ENCODE measurements around the gene EOGT.
A peak's percentile ranks its signal among the peaks of the same experiment; 100 is the strongest.

The EOGT gene

DNA sequence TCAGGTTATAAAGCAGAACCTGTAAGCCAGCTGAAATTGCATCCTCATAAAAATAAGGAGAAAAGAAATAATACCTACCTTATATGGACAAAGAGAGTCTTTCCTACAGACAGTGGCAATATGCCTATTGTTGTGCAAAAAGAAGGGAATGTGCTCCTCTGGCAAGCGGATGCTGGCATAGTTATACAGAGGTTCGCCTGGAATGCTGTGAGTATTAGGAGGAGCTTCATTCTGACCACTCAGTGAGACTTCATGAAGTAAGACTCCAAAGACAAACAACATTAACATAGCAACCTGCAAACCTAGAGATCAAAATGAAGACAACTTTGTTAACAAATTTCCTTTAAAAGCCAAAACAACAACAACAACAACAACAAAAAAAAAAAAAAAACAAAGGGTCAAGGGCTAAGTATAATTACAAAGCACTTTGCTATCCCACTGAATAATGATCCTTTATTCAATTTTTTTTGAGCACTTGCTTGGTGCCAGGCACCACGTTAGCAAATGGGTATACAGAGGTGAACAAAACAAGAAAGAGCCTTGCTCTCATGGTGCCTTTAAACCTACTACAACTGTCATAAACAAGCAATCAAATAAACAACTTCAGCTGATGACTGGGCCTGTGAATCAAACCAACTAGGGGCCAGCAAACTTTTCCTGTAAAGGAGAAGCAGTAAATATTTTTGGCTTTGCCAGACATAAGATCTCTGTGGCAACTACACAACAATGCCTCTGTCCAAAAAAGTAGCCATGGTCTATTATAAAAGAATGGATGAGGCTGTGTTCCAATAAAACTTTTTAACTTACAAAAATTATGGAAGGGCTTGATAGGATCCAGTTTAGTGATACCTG is 3.7 kb downstream of the EOGT start:
- Histone ChIP-seq H3K4me1 (ENCODE audit: control insufficient read depth, insufficient read depth, low read length) (peaks cover 60% of the 10 kb centered on the region), H3K4me3 (ENCODE audit: low read depth, low read length) (peak overlapping the region; percentile 40; the same call in 1 of the 2 replicates), H3K27ac (ENCODE audit: low read depth, low read length) (peak overlapping the region; percentile 99), H3K9ac (ENCODE audit: low read length) (peak overlapping the region; percentile 83), H3K27me3 (ENCODE audit: control insufficient read depth, insufficient read depth, low read length) (no peaks in the 10 kb centered on the region), H3K9me3 (ENCODE audit: control insufficient read depth, insufficient read depth, low read depth, low read length) (no peaks in the 10 kb centered on the region), H3K36me3 (ENCODE audit: control insufficient read depth, insufficient read depth, low read length) (peaks cover 48% of the 10 kb centered on the region)

DNA sequence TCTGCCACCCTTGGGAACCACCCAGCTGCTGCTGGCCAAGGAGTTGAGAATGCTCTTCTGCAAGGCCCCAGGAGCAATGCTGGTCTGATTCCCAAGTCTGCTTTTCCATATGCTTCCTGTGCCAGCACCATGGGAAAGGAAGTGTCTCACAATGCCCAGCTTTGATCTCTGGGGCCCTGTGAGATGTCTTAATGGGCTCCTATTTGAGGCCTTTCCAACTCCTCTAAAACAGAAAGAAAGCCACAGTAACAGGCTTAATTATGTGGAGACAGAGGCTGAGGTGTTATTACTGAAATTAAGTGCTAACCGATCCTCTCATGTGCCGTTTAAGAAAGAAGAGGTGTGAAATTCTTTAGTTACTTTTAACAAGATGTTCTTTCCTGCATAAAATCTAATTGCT is 4.5 kb downstream of the EOGT start:
- H3K9me3 ChIP-seq (ENCODE audit: control insufficient read depth, insufficient read depth, low read depth, low read length): no peaks in the 10 kb centered on the region
- peak overlapping the region; percentile 99 for H3K27ac ChIP-seq (ENCODE audit: low read depth, low read length)
- H3K4me1 ChIP-seq (ENCODE audit: control insufficient read depth, insufficient read depth, low read length): peaks cover 53% of the 10 kb centered on the region
- peak overlapping the region; percentile 41; the same call in 1 of the 2 replicates for H3K4me3 ChIP-seq (ENCODE audit: low read depth, low read length)
- peak overlapping the region; percentile 83 for H3K9ac ChIP-seq (ENCODE audit: low read length)
- no peaks in the 10 kb centered on the region for H3K27me3 ChIP-seq (ENCODE audit: control insufficient read depth, insufficient read depth, low read length)
- H3K36me3 ChIP-seq (ENCODE audit: control insufficient read depth, insufficient read depth, low read length): peaks cover 56% of the 10 kb centered on the region

DNA sequence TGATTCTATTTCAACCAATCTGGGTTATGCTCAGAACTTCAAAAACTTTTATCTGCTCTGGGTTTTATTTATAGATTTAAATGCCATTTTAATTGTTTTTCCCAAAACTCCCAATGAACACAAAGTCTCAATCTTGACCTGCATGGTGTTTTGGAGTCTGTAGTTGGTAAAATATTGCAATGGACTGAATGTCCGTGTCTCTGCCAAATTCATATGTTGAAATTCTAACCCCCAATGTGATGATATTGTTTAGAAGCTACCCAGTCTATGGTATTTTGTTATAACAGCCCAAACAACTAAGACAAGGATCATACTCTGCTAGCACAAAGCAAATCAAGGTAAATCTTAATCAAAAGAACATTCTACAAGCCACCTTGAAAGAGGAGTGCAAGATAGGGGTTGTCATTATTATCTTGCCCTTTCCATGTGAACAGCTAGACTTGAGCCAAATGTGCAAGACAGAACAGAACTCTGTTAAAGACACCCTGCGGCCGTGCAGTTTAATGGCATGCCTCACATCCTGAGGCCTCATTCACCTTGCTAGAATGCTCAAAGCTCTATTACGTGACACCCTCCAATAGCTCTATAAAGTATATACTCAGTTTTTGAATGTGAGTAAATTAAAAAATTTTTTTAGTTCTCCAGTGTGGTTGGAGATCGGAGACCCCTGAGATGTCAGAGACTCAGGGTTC is 7.5 kb downstream of the EOGT start:
- H3K36me3 ChIP-seq (ENCODE audit: control insufficient read depth, insufficient read depth, low read length): peaks cover 83% of the 10 kb centered on the region
- no peaks in the 10 kb centered on the region for H3K9me3 ChIP-seq (ENCODE audit: control insufficient read depth, insufficient read depth, low read depth, low read length)
- H3K27me3 ChIP-seq (ENCODE audit: control insufficient read depth, insufficient read depth, low read length): no peaks in the 10 kb centered on the region

DNA sequence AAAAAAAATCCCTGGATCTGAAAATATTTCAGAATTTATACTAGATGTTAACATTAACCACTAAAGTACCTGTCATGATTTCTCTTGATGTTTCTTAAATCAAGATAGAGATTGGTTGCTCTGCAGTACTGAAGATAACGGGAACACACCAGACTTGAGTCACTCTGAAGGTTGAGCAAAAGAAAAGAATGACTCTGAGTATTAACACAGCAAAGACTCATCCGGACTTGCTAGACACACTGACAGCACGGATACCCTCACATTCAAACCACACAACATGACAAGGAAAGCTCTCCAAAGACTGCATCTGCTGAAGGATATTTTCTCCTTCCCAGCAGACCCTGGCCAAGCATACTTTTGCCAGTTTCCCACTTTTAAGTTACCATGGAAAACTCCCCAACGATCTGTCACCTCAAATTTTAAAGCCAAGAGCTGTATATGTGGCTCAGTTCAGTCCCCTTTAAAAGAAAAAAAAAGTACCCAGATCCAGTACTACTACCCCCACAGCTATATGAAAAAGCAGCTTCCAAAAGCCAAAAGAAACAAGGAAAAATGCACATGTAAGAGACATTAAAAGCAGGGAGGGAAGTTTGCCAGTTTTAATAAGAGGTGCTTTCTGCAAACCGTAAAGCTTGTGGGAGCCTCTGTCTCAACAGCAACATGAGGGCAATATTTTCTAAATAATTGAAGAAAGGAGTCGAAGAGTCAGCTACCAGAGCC is 8.3 kb downstream of the EOGT start:
- Histone ChIP-seq H3K27ac (ENCODE audit: low read depth, low read length) (no peak overlapping the region), H3K36me3 (ENCODE audit: control insufficient read depth, insufficient read depth, low read length) (peaks cover 84% of the 10 kb centered on the region), H3K4me1 (ENCODE audit: control insufficient read depth, insufficient read depth, low read length) (peaks cover 24% of the 10 kb centered on the region), H3K9ac (ENCODE audit: low read length) (no peak overlapping the region), H3K9me3 (ENCODE audit: control insufficient read depth, insufficient read depth, low read depth, low read length) (no peaks in the 10 kb centered on the region), H3K27me3 (ENCODE audit: control insufficient read depth, insufficient read depth, low read length) (no peaks in the 10 kb centered on the region), H3K4me3 (ENCODE audit: low read depth, low read length) (no peak overlapping the region)

More for the DNA sequence above, 7.5 kb downstream of the EOGT start:
- Histone ChIP-seq H3K4me1 (ENCODE audit: control insufficient read depth, insufficient read depth, low read length) (peaks cover 31% of the 10 kb centered on the region), H3K27ac (ENCODE audit: low read depth, low read length) (no peak overlapping the region), H3K9ac (ENCODE audit: low read length) (no peak overlapping the region), H3K4me3 (ENCODE audit: low read depth, low read length) (no peak overlapping the region)

DNA sequence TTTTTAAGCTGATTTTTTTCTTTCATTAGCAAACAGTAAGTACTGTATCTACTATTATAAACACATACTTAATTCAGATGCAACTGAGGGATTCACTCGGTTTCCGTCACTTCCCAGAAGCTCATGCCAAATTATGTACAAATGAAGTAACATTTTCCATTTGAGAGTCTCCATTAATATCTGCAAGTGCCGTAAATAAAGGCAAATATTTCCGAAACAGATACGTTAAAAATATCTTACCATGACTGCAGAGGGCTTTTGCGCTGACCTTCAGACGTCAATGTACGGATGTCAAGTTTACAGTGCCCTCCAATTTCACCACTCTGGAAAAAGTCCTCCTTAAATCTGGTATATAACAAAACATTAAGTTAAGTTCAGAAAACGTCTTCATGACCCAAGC is 9.3 kb downstream of the EOGT start:
- H3K9ac ChIP-seq (ENCODE audit: low read length): no peak overlapping the region
- no peaks in the 10 kb centered on the region for H3K27me3 ChIP-seq (ENCODE audit: control insufficient read depth, insufficient read depth, low read length)
- no peaks in the 10 kb centered on the region for H3K9me3 ChIP-seq (ENCODE audit: control insufficient read depth, insufficient read depth, low read depth, low read length)
- H3K27ac ChIP-seq (ENCODE audit: low read depth, low read length): no peak overlapping the region
- H3K4me3 ChIP-seq (ENCODE audit: low read depth, low read length): no peak overlapping the region
- peaks cover 13% of the 10 kb centered on the region for H3K4me1 ChIP-seq (ENCODE audit: control insufficient read depth, insufficient read depth, low read length)
- peaks cover 92% of the 10 kb centered on the region for H3K36me3 ChIP-seq (ENCODE audit: control insufficient read depth, insufficient read depth, low read length)

DNA sequence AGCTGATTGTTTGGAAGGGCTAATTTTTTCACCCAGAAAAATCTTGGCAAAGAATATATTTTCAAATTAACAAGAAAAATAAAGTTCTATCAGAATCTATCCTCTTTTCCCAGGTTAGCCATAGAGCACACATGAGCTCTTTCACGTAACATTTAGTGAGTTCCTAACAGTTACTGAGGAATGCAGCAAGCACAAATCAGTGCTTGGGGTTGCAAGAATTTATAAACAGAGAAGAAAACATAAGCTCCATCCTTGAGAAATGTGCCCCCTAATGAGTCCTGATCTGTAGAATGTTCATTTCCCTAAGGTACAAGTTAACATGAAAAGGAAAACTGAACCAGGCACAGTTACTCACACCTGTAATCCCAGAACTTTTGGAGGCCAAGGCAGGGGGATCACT is 13.9 kb downstream of the EOGT start:
- Histone ChIP-seq H3K9ac (ENCODE audit: low read length) (no peak overlapping the region), H3K27me3 (ENCODE audit: control insufficient read depth, insufficient read depth, low read length) (no peaks in the 10 kb centered on the region), H3K9me3 (ENCODE audit: control insufficient read depth, insufficient read depth, low read depth, low read length) (no peaks in the 10 kb centered on the region), H3K27ac (ENCODE audit: low read depth, low read length) (no peak overlapping the region), H3K4me3 (ENCODE audit: low read depth, low read length) (no peak overlapping the region), H3K36me3 (ENCODE audit: control insufficient read depth, insufficient read depth, low read length) (peaks cover 95% of the 10 kb centered on the region), H3K4me1 (ENCODE audit: control insufficient read depth, insufficient read depth, low read length) (no peaks in the 10 kb centered on the region)

DNA sequence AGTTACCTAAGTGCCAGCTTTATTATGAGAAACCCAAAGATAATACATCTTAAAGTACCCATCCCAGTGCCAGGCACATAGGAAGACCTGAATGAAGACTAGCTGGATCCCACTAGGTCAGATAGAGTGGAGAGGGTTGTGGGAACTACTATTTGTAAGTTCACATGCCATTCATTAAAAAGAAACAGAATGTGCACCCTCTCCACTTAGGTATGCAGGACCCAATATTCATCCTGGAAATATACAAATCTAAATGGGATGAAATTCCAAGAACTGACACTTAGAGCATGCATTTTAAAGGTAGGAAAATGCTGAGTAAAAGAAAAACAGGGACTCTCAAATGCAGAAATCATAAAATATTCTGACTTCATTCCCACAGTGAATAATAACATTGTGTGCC is 14.3 kb downstream of the EOGT start:
- no peak overlapping the region for H3K9ac ChIP-seq (ENCODE audit: low read length)
- H3K27me3 ChIP-seq (ENCODE audit: control insufficient read depth, insufficient read depth, low read length): no peaks in the 10 kb centered on the region
- no peak overlapping the region for H3K4me3 ChIP-seq (ENCODE audit: low read depth, low read length)
- H3K27ac ChIP-seq (ENCODE audit: low read depth, low read length): no peak overlapping the region
- H3K9me3 ChIP-seq (ENCODE audit: control insufficient read depth, insufficient read depth, low read depth, low read length): no peaks in the 10 kb centered on the region
- H3K36me3 ChIP-seq (ENCODE audit: control insufficient read depth, insufficient read depth, low read length): peaks cover 95% of the 10 kb centered on the region
- no peaks in the 10 kb centered on the region for H3K4me1 ChIP-seq (ENCODE audit: control insufficient read depth, insufficient read depth, low read length)

DNA sequence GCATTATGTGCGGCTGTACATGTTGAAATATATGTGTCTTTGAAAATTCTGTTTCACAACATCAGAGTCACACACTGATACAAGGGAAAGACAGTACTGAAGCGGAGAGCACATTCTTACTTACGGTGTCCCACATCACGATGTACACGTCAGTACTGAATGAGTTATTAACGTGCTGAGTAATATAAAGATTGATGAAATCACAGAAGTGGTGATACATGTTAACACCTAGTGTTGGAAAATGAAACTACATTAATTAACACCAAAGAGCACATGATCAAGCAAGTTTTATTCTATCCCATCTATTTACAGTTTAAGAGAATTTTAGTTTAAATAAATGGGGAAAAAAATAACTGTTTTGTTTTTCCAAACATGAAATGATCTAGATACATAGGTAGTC is 15.6 kb downstream of the EOGT start:
- no peak overlapping the region for H3K4me3 ChIP-seq (ENCODE audit: low read depth, low read length)
- H3K9ac ChIP-seq (ENCODE audit: low read length): no peak overlapping the region
- no peaks in the 10 kb centered on the region for H3K27me3 ChIP-seq (ENCODE audit: control insufficient read depth, insufficient read depth, low read length)
- H3K36me3 ChIP-seq (ENCODE audit: control insufficient read depth, insufficient read depth, low read length): peaks cover 95% of the 10 kb centered on the region
- no peaks in the 10 kb centered on the region for H3K9me3 ChIP-seq (ENCODE audit: control insufficient read depth, insufficient read depth, low read depth, low read length)
- no peaks in the 10 kb centered on the region for H3K4me1 ChIP-seq (ENCODE audit: control insufficient read depth, insufficient read depth, low read length)
- no peak overlapping the region for H3K27ac ChIP-seq (ENCODE audit: low read depth, low read length)

DNA sequence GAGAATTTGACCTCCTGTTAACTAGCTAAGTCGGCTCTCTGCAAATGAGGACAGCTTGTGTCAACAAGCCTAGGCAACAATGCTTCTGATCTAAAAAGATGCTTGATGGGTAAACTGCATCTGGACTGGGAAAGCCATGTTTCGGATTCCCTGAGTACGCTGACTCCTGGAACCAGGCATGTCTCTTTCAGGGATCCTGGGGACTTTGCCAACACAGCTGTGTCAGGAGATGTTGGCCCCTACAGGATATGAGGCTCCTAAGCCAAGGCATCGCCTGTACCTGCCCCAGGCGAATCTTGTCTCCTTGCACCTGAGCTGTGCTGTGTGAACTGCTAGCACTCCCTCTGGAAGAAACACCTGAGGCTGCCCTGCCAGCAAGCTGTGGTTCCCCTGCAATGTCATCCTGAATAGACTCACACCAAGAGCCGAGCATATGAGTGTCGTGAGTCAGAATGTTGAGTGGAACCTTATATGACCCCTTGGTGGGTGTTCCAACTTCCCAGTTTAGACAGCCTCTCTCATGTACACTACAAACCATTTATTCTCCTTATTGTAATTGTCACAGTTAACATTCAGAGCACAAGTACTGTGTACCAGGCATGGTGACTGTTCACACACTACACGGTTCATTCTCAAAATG is 17.0 kb downstream of the EOGT start:
- Histone ChIP-seq H3K27me3 (ENCODE audit: control insufficient read depth, insufficient read depth, low read length) (no peaks in the 10 kb centered on the region), H3K9me3 (ENCODE audit: control insufficient read depth, insufficient read depth, low read depth, low read length) (no peaks in the 10 kb centered on the region), H3K4me1 (ENCODE audit: control insufficient read depth, insufficient read depth, low read length) (no peaks in the 10 kb centered on the region), H3K27ac (ENCODE audit: low read depth, low read length) (no peak overlapping the region), H3K4me3 (ENCODE audit: low read depth, low read length) (no peak overlapping the region), H3K9ac (ENCODE audit: low read length) (no peak overlapping the region), H3K36me3 (ENCODE audit: control insufficient read depth, insufficient read depth, low read length) (peaks cover 95% of the 10 kb centered on the region)

DNA sequence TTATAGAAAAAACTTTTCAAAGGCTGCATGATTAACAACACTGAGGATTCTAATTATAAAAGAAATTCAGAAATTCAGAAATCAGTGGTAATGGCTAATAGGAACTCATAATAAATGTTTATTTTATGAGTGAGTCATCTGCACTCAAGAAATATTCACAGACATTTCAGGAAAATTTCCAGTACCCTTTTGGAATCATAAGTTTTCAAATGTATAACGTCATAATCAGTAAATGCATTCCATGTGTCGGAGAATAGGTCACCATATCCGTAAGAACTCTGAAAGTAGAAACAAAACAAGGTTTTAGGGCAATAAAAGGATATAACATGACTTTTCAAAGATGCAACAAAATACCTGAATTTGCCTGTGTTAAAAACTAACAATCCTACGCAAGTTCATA is 24.7 kb downstream of the EOGT start:
- Histone ChIP-seq H3K36me3 (ENCODE audit: control insufficient read depth, insufficient read depth, low read length) (peaks cover 92% of the 10 kb centered on the region), H3K9me3 (ENCODE audit: control insufficient read depth, insufficient read depth, low read depth, low read length) (no peaks in the 10 kb centered on the region), H3K27ac (ENCODE audit: low read depth, low read length) (no peak overlapping the region), H3K9ac (ENCODE audit: low read length) (no peak overlapping the region), H3K27me3 (ENCODE audit: control insufficient read depth, insufficient read depth, low read length) (no peaks in the 10 kb centered on the region), H3K4me3 (ENCODE audit: low read depth, low read length) (no peak overlapping the region), H3K4me1 (ENCODE audit: control insufficient read depth, insufficient read depth, low read length) (no peaks in the 10 kb centered on the region)

Measured in HUES6 (cell line).